Neuronal stem cell (in vitro differentiated cells): ENCODE results near the gene C5orf15.

Experiments used
- DNase-seq: peaks from one replicate; pipeline ENCODE4 v3.0.0-alpha.2; 2013; ENCODE audit warnings: low spot score
- H2AFZ ChIP-seq: one replicate; pipeline ENCODE4 v1.6.1; 2013; ENCODE audit warnings: mild to moderate bottlenecking, low read length, inconsistent platforms
- H2AK5ac ChIP-seq: 2 replicates; pipeline ENCODE4 v1.6.1; 2013; ENCODE audit warnings: low read depth, mild to moderate bottlenecking, inconsistent platforms, low read length, moderate library complexity, mixed read lengths
- H2BK120ac ChIP-seq: 2 replicates; pipeline ENCODE4 v1.6.1; 2013; ENCODE audit warnings: low read depth, mild to moderate bottlenecking, inconsistent platforms, low read length, moderate library complexity, mixed read lengths
- H2BK12ac ChIP-seq: one replicate; pipeline ENCODE4 v1.6.1; 2013; ENCODE audit warnings: low read length, inconsistent platforms
- H2BK15ac ChIP-seq: 2 replicates; pipeline ENCODE4 v1.6.1; 2013; ENCODE audit warnings: mild to moderate bottlenecking, low read length, inconsistent platforms, mixed read lengths
- H2BK5ac ChIP-seq: one replicate; pipeline ENCODE4 v1.6.1; 2013; ENCODE audit warnings: inconsistent platforms, mild to moderate bottlenecking, low read length, moderate library complexity
- H3K14ac ChIP-seq: one replicate; pipeline ENCODE4 v1.6.1; 2013; ENCODE audit warnings: low read length, inconsistent platforms
- H3K18ac ChIP-seq: 2 replicates; pipeline ENCODE4 v1.6.1; 2013; ENCODE audit warnings: low read length, inconsistent platforms
- H3K23ac ChIP-seq: 2 replicates; pipeline ENCODE4 v1.6.1; 2013; ENCODE audit warnings: low read depth, mild to moderate bottlenecking, mixed read lengths, low read length, inconsistent platforms; ENCODE audit not compliant: poor library complexity
- H3K27ac ChIP-seq: replicated peaks from 3 replicates; pipeline ENCODE4 v1.5.1; 2013; ENCODE audit warnings: low read length, inconsistent platforms
- H3K27me3 ChIP-seq, 3 experiments: 2 replicates each; pipeline ENCODE4 v1.6.1; 2013; ENCODE audit warnings: low read length in 3 of 3, mild to moderate bottlenecking in 2 of 3, inconsistent platforms in 1 of 3, low read depth in 1 of 3, mixed read lengths in 1 of 3, moderate library complexity in 1 of 3; ENCODE audit not compliant: control insufficient read depth in 3 of 3, insufficient read depth in 3 of 3
- H3K36me3 ChIP-seq, 2 donors: replicated peaks in 1 of 2; 2 replicates each; pipeline ENCODE4 v1.6.1; 2013; ENCODE audit warnings: low read length in 2 of 2; ENCODE audit not compliant: control insufficient read depth in 2 of 2, insufficient read depth in 2 of 2
- H3K4ac ChIP-seq: 2 replicates; pipeline ENCODE4 v1.6.1; 2013; ENCODE audit warnings: inconsistent platforms, mild to moderate bottlenecking, low read length, moderate library complexity
- H3K4me1 ChIP-seq, 2 donors: 1 replicate in 1 of 2; 2 replicates in 1 of 2; pipeline ENCODE4 v1.6.1; 2013; ENCODE audit warnings: low read length in 2 of 2, low read depth in 1 of 2; ENCODE audit not compliant: control insufficient read depth in 2 of 2, insufficient read depth in 1 of 2
- H3K4me2 ChIP-seq: one replicate; pipeline ENCODE4 v1.6.1; 2013; ENCODE audit warnings: mild to moderate bottlenecking, low read length, inconsistent platforms; ENCODE audit not compliant: insufficient read depth, poor library complexity, severe bottlenecking
- H3K4me3 ChIP-seq, 2 donors: 2 replicates each; pipeline ENCODE4 v1.5.1; 2013; ENCODE audit warnings: low read length in 2 of 2, mild to moderate bottlenecking in 2 of 2, inconsistent platforms in 1 of 2, moderate library complexity in 1 of 2
- H3K79me1 ChIP-seq: one replicate; pipeline ENCODE4 v1.6.1; 2013; ENCODE audit warnings: low read depth, mild to moderate bottlenecking, inconsistent platforms, low read length, moderate library complexity
- H3K9ac ChIP-seq: one replicate; pipeline ENCODE4 v1.6.1; 2013; ENCODE audit warnings: mild to moderate bottlenecking, low read depth, low read length, inconsistent platforms; ENCODE audit not compliant: poor library complexity
- H3K9me3 ChIP-seq, 2 donors: replicated peaks in 1 of 2; 2 replicates each; pipeline versions ENCODE3 to v1.6.1; 2013; ENCODE audit warnings: low read length in 2 of 2, mild to moderate bottlenecking in 2 of 2, inconsistent platforms in 1 of 2, low read depth in 1 of 2, mixed read lengths in 1 of 2, moderate library complexity in 1 of 2; ENCODE audit not compliant: control insufficient read depth in 2 of 2, insufficient read depth in 1 of 2
- H4K8ac ChIP-seq: one replicate; pipeline ENCODE4 v1.6.1; 2013; ENCODE audit warnings: low read depth, mild to moderate bottlenecking, inconsistent platforms, low read length, moderate library complexity
- H4K91ac ChIP-seq: one replicate; pipeline ENCODE4 v1.6.1; 2013; ENCODE audit warnings: low read length, low read depth, mild to moderate bottlenecking, inconsistent platforms; ENCODE audit not compliant: poor library complexity
- WGBS, 2 donors: extraction: QIAGEN DNeasy Blood & Tissue Kit; methylation state at CpG; one replicate each; pipeline ENCODE4 v1.1.7; 2013; ENCODE audit warnings: missing lambda C conversion rate in 2 of 2, mixed read lengths in 1 of 2; ENCODE audit not compliant: insufficient read length in 2 of 2, insufficient replicate concordance in 1 of 2; ENCODE audit errors: extremely low coverage in 2 of 2; 5-methylcytosine and 5-hydroxymethylcytosine counted together

C5orf15 gene

DNA sequence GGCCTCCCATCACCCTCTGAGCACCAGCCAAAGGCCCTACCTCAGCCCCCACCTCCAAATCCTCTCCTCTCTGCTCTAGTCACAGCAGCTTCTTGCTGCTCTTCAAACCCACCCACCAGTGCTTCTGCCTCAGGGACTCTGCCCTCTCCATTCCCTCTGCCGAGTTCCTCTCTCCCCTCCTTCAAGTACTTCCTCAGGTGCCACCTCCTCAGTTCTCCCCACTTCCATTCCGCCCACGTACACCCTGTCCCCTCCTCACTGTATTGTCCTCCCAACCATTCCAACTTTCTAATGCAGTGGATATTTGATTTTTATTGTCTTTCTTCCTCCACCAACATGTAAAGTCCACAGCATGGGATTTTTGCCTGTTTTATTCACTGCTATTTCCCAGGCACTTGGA is 43.2 kb downstream of the C5orf15 start:
- Histone ChIP-seq H2BK5ac (no peak overlapping the region), H3K9ac (no peak overlapping the region), H3K4me1 (no peaks in the 10 kb centered on the region), H2AK5ac (no peak overlapping the region), H3K23ac (no peak overlapping the region), H4K91ac (no peak overlapping the region), H3K79me1 (no peaks in the 10 kb centered on the region), H3K4ac (no peak overlapping the region), H3K14ac (no peak overlapping the region), H3K36me3 (no peaks in the 10 kb centered on the region), H4K8ac (no peak overlapping the region), H2BK12ac (no peak overlapping the region), H2AFZ (no peak overlapping the region), H3K27me3 (peaks cover 0 to 54% (median 0%) of the 10 kb centered on the region in 3 experiments), H3K9me3 (peaks cover 0 to 2% of the 10 kb centered on the region in 2 donors), H3K4me2 (no peak overlapping the region), H3K18ac (no peak overlapping the region), H3K4me3 (no peak overlapping the region), H3K27ac (no peak overlapping the region), H2BK120ac (no peak overlapping the region), H2BK15ac (no peak overlapping the region)
- no peak for DNase-seq
- no CpG with 5 or more reads among the region's 3 CpGs for WGBS, 2 donors

DNA sequence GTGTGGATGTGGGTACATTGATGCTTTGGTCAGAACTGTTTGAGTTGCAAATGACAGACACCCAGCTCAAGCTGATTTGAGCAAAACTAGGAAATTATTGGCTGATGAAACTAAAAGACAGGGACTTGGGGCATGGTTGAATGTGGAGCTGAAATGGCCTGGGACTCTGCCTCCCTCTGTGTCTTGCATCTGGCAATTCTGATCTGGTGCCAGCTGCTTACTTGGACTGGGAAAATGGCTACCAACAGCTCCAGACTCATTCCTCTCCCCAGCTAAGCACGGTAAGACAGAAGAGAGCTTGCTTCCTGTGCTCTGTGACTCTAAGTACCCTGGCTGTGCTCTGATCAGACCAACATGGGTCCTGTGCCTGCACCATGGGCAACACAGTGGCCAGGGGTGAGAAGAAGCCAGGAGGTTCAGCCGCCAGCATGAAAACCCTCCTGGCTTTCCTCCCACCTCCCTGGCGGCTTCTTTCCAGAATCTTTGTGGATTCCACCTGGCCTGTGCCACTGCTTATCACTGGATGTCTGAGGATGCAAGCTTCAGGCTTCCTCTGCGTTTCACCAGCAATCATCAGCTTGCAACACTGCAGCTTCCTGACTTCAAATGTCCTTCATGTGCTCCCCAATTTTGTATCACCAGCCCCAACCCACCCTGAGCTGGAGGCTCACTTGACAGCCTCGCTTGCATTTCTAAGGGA is 44.1 kb downstream of the C5orf15 start:
- no peak overlapping the region for H2BK5ac ChIP-seq
- H3K36me3 ChIP-seq = no peaks in the 10 kb centered on the region
- no peak overlapping the region for H2BK15ac ChIP-seq
- H2BK12ac ChIP-seq = no peak overlapping the region
- no peak overlapping the region for H3K27ac ChIP-seq
- no peak overlapping the region for H4K8ac ChIP-seq
- peaks cover 0 to 45% (median 0%) of the 10 kb centered on the region in 3 experiments for H3K27me3 ChIP-seq
- H2BK120ac ChIP-seq = no peak overlapping the region
- no peak overlapping the region for H3K14ac ChIP-seq
- H4K91ac ChIP-seq = no peak overlapping the region
- H3K23ac ChIP-seq = no peak overlapping the region
- no peak overlapping the region for H3K9ac ChIP-seq
- no peak overlapping the region for H3K4ac ChIP-seq
- DNase-seq = no peak
- no peak overlapping the region for H3K18ac ChIP-seq
- no peak overlapping the region for H2AK5ac ChIP-seq
- H2AFZ ChIP-seq = no peak overlapping the region
- H3K4me3 ChIP-seq = no peak overlapping the region
- H3K4me1 ChIP-seq = no peaks in the 10 kb centered on the region
- peaks cover 0 to 2% of the 10 kb centered on the region in 2 donors for H3K9me3 ChIP-seq
- H3K79me1 ChIP-seq = no peaks in the 10 kb centered on the region
- WGBS, 2 donors = no CpG with 5 or more reads among the region's 5 CpGs
- H3K4me2 ChIP-seq = no peak overlapping the region

GRCh38 chr5:133921979-133922378 is 46.4 kb downstream of the C5orf15 start:
- H3K4me2 ChIP-seq = no peak overlapping the region
- no peak overlapping the region for H4K91ac ChIP-seq
- no peak overlapping the region for H3K27ac ChIP-seq
- H3K23ac ChIP-seq = no peak overlapping the region
- no peak overlapping the region for H3K4ac ChIP-seq
- DNase-seq = no peak
- H3K9me3 ChIP-seq = peaks cover 0 to 2% of the 10 kb centered on the region in 2 donors
- H3K27me3 ChIP-seq = peaks cover 0 to 42% (median 0%) of the 10 kb centered on the region in 3 experiments
- H3K14ac ChIP-seq = no peak overlapping the region
- H3K79me1 ChIP-seq = no peaks in the 10 kb centered on the region
- H3K9ac ChIP-seq = no peak overlapping the region
- H2AFZ ChIP-seq = no peak overlapping the region
- no peaks in the 10 kb centered on the region for H3K36me3 ChIP-seq
- no peak overlapping the region for H3K4me3 ChIP-seq
- H3K18ac ChIP-seq = peak overlapping the region; percentile 48
- no peak overlapping the region for H2BK5ac ChIP-seq
- no peak overlapping the region for H2AK5ac ChIP-seq
- no peak overlapping the region for H2BK12ac ChIP-seq
- H2BK15ac ChIP-seq = no peak overlapping the region
- no peak overlapping the region for H4K8ac ChIP-seq
- H2BK120ac ChIP-seq = no peak overlapping the region
- H3K4me1 ChIP-seq = no peaks in the 10 kb centered on the region
- no CpG with 5 or more reads among the region's 5 CpGs for WGBS, 2 donors

DNA sequence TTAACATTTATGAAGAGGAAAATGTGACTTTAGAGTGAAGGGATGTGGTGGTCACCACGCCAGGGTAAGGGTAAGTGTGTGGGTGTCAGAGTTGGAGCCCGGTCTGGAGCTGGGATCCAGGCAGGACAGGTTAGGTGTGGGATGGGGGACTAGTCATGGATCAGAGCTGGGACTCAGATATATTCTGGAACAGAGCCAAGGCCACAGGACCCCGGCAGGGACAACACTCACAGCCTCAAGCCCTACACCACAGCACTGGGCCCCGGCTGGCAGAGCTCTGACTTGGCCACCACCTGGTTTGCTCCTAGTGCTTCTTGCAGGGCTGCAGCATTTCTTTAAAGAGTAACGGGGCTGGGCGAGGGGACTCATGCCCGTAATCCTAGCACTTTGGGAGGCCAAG is 47.4 kb downstream of the C5orf15 start:
- Histone ChIP-seq H3K79me1 (no peaks in the 10 kb centered on the region), H3K27me3 (peaks cover 0 to 40% (median 0%) of the 10 kb centered on the region in 3 experiments), H3K9me3 (no peaks in the 10 kb centered on the region), H3K14ac (no peak overlapping the region), H2AK5ac (no peak overlapping the region), H3K9ac (no peak overlapping the region), H2BK120ac (no peak overlapping the region), H3K4me1 (no peaks in the 10 kb centered on the region), H3K4me3 (no peak overlapping the region), H2AFZ (no peak overlapping the region), H3K4me2 (no peak overlapping the region), H3K36me3 (no peaks in the 10 kb centered on the region), H2BK12ac (no peak overlapping the region), H3K4ac (no peak overlapping the region), H2BK5ac (no peak overlapping the region), H3K23ac (no peak overlapping the region), H3K18ac (no peak overlapping the region), H3K27ac (no peak overlapping the region), H4K91ac (no peak overlapping the region), H2BK15ac (no peak overlapping the region), H4K8ac (no peak overlapping the region)
- WGBS, 2 donors = no CpG with 5 or more reads among the region's 7 CpGs
- no peak for DNase-seq
